ENCODE results near the gene RHOBTB3. TPM values are rescaled to one million over a fixed set of nuclear protein-coding genes. Genes with fewer than 3 reads are reported as not detected.

Gene RHOBTB3
- total RNA-seq, 2 donors from 2014 or later, result 0.95 to 2.1 TPM

DNA sequence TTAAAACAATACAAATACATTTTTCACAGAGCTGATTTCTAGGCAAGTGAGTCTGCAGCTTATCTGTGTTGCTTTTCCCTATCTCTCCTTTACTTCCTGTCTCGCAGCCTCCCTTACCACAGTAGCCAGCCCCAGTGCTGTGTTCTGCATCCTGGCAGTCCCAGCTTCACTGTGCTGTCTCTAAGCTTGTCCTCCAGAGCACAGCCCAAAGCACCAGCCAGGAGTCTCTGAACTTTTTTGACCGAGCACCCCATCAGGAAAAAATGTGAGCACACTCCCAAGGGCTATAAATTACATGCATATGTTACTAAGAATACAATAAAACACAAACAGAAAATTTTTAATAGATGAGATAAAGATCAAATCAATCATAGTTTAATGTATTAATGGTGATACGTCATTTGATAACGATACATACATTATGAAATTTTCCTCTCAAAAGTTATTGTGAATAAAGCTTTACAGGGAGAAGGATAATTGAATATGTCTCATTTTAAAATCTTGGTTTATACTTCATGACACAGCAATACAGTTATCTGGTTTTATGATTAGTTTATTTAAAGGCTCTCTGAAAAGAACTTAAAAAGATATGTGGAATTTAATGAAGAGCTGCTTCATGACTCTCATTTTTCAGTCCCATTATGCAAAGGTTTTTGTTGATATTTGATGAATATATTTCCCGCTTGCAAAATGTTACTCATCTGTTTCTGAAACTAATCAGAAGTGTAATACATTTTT, 7.3 kb upstream of the RHOBTB3 start:
- no peaks in the 10 kb centered on the region for H3K36me3 Mint-ChIP-seq (ENCODE audit: low read depth)
- no peak for ATAC-seq (replicated peaks)
- no peaks in the 10 kb centered on the region for H3K9me3 Mint-ChIP-seq
- no peaks in the 10 kb centered on the region for H3K27me3 Mint-ChIP-seq
- no peak overlapping the region for H3K4me3 Mint-ChIP-seq
- H3K4me1 Mint-ChIP-seq, result no peaks in the 10 kb centered on the region
- no peak overlapping the region for H3K27ac Mint-ChIP-seq

DNA sequence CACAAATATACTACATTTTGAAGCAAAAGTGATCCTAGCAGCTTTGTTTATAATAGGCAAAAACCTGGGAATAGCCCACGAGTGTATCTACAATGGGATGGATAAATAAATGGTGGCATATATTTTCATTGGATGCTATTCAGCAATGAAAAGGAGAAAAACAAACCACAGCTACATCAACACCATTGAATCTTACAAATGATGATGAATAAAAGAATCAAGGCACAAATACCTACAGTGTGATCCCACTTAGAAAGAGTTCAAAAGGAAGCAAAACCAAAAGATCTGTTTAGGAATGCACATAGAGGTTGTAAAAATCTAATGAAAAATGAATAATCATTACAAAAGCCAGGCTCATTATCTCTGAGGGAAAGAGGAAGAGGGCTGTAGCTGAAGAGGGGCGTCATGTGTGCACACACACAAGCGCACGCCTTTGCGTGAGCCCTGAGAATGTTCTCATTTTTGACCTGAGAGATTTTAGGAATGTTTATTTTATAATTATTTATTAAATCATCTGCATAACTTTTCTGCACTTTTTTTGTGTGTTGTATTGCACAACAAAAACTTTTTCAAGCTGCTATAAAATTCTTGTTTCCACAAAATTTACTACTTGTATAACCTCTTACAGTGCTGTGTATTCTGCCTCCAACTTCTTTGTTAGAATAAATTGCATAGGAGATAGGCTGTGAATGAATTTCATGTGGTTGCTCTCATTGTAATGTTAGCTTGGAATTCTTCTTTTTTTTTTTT, 5.9 kb upstream of the RHOBTB3 start:
- Mint-ChIP-seq H3K9me3 (no peaks in the 10 kb centered on the region), H3K27me3 (peaks cover 8% of the 10 kb centered on the region), H3K4me3 (no peak overlapping the region), H3K27ac (no peak overlapping the region), H3K36me3 (ENCODE audit: low read depth) (no peaks in the 10 kb centered on the region), H3K4me1 (peaks cover 5% of the 10 kb centered on the region)
- no peak for ATAC-seq (replicated peaks)

GRCh38 chr5:95725937-95726810, 5.0 kb upstream of the RHOBTB3 start:
- no peak for ATAC-seq (replicated peaks)
- H3K27ac Mint-ChIP-seq, result no peak overlapping the region
- H3K9me3 Mint-ChIP-seq, result no peaks in the 10 kb centered on the region
- H3K4me1 Mint-ChIP-seq, result peaks cover 10% of the 10 kb centered on the region
- H3K36me3 Mint-ChIP-seq (ENCODE audit: low read depth), result no peaks in the 10 kb centered on the region
- no peak overlapping the region for H3K4me3 Mint-ChIP-seq
- peaks cover 14% of the 10 kb centered on the region for H3K27me3 Mint-ChIP-seq

GRCh38 chr5:95726811-95727763, 4.0 kb upstream of the RHOBTB3 start:
- Mint-ChIP-seq H3K4me1 (peaks cover 10% of the 10 kb centered on the region), H3K9me3 (no peaks in the 10 kb centered on the region), H3K27ac (no peak overlapping the region), H3K27me3 (peaks cover 19% of the 10 kb centered on the region), H3K36me3 (ENCODE audit: low read depth) (no peaks in the 10 kb centered on the region), H3K4me3 (no peak overlapping the region)
- no peak for ATAC-seq (replicated peaks)

DNA sequence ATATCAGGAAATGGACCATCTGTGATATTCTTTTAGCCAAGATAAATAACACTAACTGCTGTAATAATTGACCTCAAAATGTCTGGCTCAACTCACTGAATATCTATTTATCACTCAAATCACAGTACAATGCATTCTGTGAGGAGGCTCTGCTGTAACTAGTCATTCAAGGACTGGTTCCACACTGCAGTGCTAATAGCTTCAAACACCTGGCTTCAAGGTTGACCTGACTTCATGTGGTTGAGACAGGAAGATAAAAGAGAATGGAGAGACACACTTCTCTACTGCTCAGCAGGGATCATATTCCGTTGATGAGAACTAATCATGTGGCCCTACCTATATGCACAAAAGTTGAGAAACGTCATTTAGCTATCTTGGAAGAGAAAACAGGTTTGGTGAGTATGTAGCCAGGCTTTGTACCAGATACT, 3.4 kb upstream of the RHOBTB3 start:
- H3K9me3 Mint-ChIP-seq, result no peaks in the 10 kb centered on the region
- peaks cover 10% of the 10 kb centered on the region for H3K4me1 Mint-ChIP-seq
- no peak overlapping the region for H3K27ac Mint-ChIP-seq
- H3K27me3 Mint-ChIP-seq, result peaks cover 25% of the 10 kb centered on the region
- H3K36me3 Mint-ChIP-seq (ENCODE audit: low read depth), result no peaks in the 10 kb centered on the region
- no peak for ATAC-seq (replicated peaks)
- no peak overlapping the region for H3K4me3 Mint-ChIP-seq

GRCh38 chr5:95728494-95729114, 2.5 kb upstream of the RHOBTB3 start:
- H3K27ac Mint-ChIP-seq, result no peak overlapping the region
- peaks cover 33% of the 10 kb centered on the region for H3K27me3 Mint-ChIP-seq
- no peaks in the 10 kb centered on the region for H3K36me3 Mint-ChIP-seq (ENCODE audit: low read depth)
- no peaks in the 10 kb centered on the region for H3K9me3 Mint-ChIP-seq
- H3K4me1 Mint-ChIP-seq, result peaks cover 10% of the 10 kb centered on the region
- H3K4me3 Mint-ChIP-seq, result no peak overlapping the region
- no peak for ATAC-seq (replicated peaks)

GRCh38 chr5:95729115-95730010, 1.8 kb upstream of the RHOBTB3 start:
- H3K4me3 Mint-ChIP-seq, result peak overlapping the region; percentile 76
- H3K9me3 Mint-ChIP-seq, result no peaks in the 10 kb centered on the region
- H3K27me3 Mint-ChIP-seq, result peaks cover 37% of the 10 kb centered on the region
- peaks cover 10% of the 10 kb centered on the region for H3K4me1 Mint-ChIP-seq
- H3K36me3 Mint-ChIP-seq (ENCODE audit: low read depth), result no peaks in the 10 kb centered on the region
- no peak overlapping the region for H3K27ac Mint-ChIP-seq
- ATAC-seq (replicated peaks), result no peak

- Mint-ChIP-seq H3K27me3 (peaks cover 45% of the 10 kb centered on the region), H3K36me3 (ENCODE audit: low read depth) (no peaks in the 10 kb centered on the region), H3K4me1 (peaks cover 10% of the 10 kb centered on the region), H3K9me3 (no peaks in the 10 kb centered on the region), H3K4me3 (peak overlapping the region; percentile 76), H3K27ac (peak overlapping the region; percentile 16)
- no peak for ATAC-seq (replicated peaks)
These were observed 980 bp upstream of the RHOBTB3 start for GRCh38 chr5:95730011-95730700.

GRCh38 chr5:95731571-95732554, 727 bp downstream of the RHOBTB3 start:
- no peaks in the 10 kb centered on the region for H3K36me3 Mint-ChIP-seq (ENCODE audit: low read depth)
- ATAC-seq (replicated peaks), result peak; percentile 60
- H3K4me3 Mint-ChIP-seq, result peak overlapping the region; percentile 76
- H3K4me1 Mint-ChIP-seq, result peaks cover 10% of the 10 kb centered on the region
- H3K27ac Mint-ChIP-seq, result no peak overlapping the region
- no peaks in the 10 kb centered on the region for H3K9me3 Mint-ChIP-seq
- peaks cover 52% of the 10 kb centered on the region for H3K27me3 Mint-ChIP-seq

- H3K27ac Mint-ChIP-seq, result no peak overlapping the region
- H3K9me3 Mint-ChIP-seq, result no peaks in the 10 kb centered on the region
- H3K4me3 Mint-ChIP-seq, result peak overlapping the region; percentile 76
- peaks cover 10% of the 10 kb centered on the region for H3K4me1 Mint-ChIP-seq
- peaks cover 52% of the 10 kb centered on the region for H3K27me3 Mint-ChIP-seq
- ATAC-seq (replicated peaks), result no peak
- H3K36me3 Mint-ChIP-seq (ENCODE audit: low read depth), result no peaks in the 10 kb centered on the region
These were observed 2.0 kb downstream of the RHOBTB3 start for GRCh38 chr5:95733107-95733665.

DNA sequence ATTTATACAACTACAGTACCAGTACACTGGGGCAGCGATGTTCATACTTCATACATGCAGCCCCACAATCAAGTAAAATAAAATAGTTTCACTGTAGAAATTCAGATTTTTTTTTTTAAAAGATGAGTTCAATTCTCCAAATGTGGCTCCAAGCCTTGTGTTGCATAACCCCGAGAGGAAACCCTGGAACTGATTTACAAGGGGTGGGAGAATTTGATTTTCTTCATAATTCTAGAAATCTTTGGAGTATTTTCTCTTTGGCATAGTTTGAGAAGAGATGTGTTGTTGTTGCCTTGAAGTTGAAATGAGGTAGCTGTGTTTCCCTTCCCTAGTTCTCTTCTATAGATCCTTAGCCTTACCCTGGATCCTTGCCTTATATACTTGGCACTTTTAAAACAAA, 3.1 kb downstream of the RHOBTB3 start:
- Mint-ChIP-seq H3K36me3 (ENCODE audit: low read depth) (no peaks in the 10 kb centered on the region), H3K4me3 (no peak overlapping the region), H3K4me1 (peaks cover 10% of the 10 kb centered on the region), H3K27ac (no peak overlapping the region), H3K27me3 (peaks cover 56% of the 10 kb centered on the region), H3K9me3 (no peaks in the 10 kb centered on the region)
- ATAC-seq (replicated peaks), result no peak

Measured in activated T-helper 17 cell treated with anti-CD3 and anti-CD28 coated beads, Interleukin-2, amount 50 U/mL, for 72 hours (primary cell).